ENCODE measurements around the gene BDKRB2. TPM values are rescaled to one million over a fixed set of nuclear protein-coding genes. Genes with fewer than 3 reads are reported as not detected.

The BDKRB2 gene
- total RNA-seq, 1 experiment from 2014 or later, result 0.05 TPM

DNA sequence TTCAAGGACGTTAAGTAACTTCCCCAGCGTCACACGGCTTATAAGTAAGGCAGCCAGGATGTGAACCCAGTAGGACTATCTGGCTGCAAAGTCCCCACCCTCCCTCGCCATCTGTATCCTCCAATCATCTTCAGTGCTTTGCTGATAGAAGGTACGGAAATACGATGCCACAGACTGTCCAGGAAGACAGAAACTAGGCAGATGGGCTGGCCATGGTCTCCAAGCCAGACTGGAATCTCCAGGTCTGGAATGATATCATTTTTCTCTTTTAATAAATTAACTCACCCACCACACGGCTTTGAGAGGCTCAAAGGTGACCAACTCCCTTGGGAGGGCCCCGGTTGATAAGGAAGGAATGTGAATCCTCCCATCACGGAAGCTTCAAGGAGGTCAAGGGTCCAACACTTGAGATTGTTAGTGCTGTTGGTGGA, 35.1 kb downstream of the BDKRB2 start:
- ChIA-PET POLR2A (no interaction called here), CTCF (no interaction called here)
- no peak overlapping the region for H3K27ac ChIP-seq (ENCODE audit: low read length)
- no peaks in the 10 kb centered on the region for H3K4me1 ChIP-seq (ENCODE audit: control insufficient read depth, insufficient read depth, low read length)
- H3K4me3 ChIP-seq (ENCODE audit: low read depth in 2 of 2, low read length in 2 of 2), result no peak overlapping the region
- TF ChIP-seq TCF7L2 (IDR thresholded peaks at IDR 0.05; ENCODE audit: low read depth, low read length) (no peak), POLR2AphosphoS5 (IDR thresholded peaks at IDR 0.05; ENCODE audit: low read depth, low read length) (no peak)
- in situ Hi-C loops (cut with HindIII; ENCODE audit: low pct_unique_long_range_greater_than_20kb, low sequenced_read_pairs) (no loop called here), intact Hi-C loops (cut with micrococcal nuclease; ENCODE audit: unreplicated experiment) (no loop called here)
- no peak for DNase-seq (ENCODE audit: low read depth, low spot score)
- no peaks in the 10 kb centered on the region for H3K9me3 ChIP-seq (ENCODE audit: control insufficient read depth, insufficient read depth, low read depth, low read length)
- H3K36me3 ChIP-seq (ENCODE audit: control insufficient read depth, insufficient read depth, low read length), result no peaks in the 10 kb centered on the region
- BruUV-seq (replicated peaks), result no TSS peak
- no peak for ATAC-seq
- H3K27me3 ChIP-seq (ENCODE audit: control insufficient read depth, insufficient read depth, low read length), result no peaks in the 10 kb centered on the region

- no peak overlapping the region for H3K27ac ChIP-seq (ENCODE audit: low read length)
- H3K4me3 ChIP-seq (ENCODE audit: low read depth in 2 of 2, low read length in 2 of 2), result no peak overlapping the region
- in situ Hi-C loops (cut with HindIII; ENCODE audit: low pct_unique_long_range_greater_than_20kb, low sequenced_read_pairs) (no loop called here), intact Hi-C loops (cut with micrococcal nuclease; ENCODE audit: unreplicated experiment) (no loop called here)
- ATAC-seq, result no peak
- H3K36me3 ChIP-seq (ENCODE audit: control insufficient read depth, insufficient read depth, low read length), result no peaks in the 10 kb centered on the region
- H3K9me3 ChIP-seq (ENCODE audit: control insufficient read depth, insufficient read depth, low read depth, low read length), result no peaks in the 10 kb centered on the region
- POLR2A ChIA-PET, result no interaction called here
- CTCF ChIA-PET, result no interaction called here
- no peaks in the 10 kb centered on the region for H3K4me1 ChIP-seq (ENCODE audit: control insufficient read depth, insufficient read depth, low read length)
- no peak for TF ChIP-seq TCF7L2 (IDR thresholded peaks at IDR 0.05; ENCODE audit: low read depth, low read length)
- TF ChIP-seq, protein P1, sequence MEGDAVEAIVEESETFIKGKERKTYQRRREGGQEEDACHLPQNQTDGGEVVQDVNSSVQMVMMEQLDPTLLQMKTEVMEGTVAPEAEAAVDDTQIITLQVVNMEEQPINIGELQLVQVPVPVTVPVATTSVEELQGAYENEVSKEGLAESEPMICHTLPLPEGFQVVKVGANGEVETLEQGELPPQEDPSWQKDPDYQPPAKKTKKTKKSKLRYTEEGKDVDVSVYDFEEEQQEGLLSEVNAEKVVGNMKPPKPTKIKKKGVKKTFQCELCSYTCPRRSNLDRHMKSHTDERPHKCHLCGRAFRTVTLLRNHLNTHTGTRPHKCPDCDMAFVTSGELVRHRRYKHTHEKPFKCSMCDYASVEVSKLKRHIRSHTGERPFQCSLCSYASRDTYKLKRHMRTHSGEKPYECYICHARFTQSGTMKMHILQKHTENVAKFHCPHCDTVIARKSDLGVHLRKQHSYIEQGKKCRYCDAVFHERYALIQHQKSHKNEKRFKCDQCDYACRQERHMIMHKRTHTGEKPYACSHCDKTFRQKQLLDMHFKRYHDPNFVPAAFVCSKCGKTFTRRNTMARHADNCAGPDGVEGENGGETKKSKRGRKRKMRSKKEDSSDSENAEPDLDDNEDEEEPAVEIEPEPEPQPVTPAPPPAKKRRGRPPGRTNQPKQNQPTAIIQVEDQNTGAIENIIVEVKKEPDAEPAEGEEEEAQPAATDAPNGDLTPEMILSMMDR (IDR thresholded peaks at IDR 0.05), result no peak
- TF ChIP-seq SIN3A (IDR thresholded peaks at IDR 0.05; ENCODE audit: borderline replicate concordance, insufficient read depth, low read depth, low read length), result no peak
- no peak for TF ChIP-seq POLR2AphosphoS5 (IDR thresholded peaks at IDR 0.05; ENCODE audit: low read depth, low read length)
- TF ChIP-seq, protein P2, sequence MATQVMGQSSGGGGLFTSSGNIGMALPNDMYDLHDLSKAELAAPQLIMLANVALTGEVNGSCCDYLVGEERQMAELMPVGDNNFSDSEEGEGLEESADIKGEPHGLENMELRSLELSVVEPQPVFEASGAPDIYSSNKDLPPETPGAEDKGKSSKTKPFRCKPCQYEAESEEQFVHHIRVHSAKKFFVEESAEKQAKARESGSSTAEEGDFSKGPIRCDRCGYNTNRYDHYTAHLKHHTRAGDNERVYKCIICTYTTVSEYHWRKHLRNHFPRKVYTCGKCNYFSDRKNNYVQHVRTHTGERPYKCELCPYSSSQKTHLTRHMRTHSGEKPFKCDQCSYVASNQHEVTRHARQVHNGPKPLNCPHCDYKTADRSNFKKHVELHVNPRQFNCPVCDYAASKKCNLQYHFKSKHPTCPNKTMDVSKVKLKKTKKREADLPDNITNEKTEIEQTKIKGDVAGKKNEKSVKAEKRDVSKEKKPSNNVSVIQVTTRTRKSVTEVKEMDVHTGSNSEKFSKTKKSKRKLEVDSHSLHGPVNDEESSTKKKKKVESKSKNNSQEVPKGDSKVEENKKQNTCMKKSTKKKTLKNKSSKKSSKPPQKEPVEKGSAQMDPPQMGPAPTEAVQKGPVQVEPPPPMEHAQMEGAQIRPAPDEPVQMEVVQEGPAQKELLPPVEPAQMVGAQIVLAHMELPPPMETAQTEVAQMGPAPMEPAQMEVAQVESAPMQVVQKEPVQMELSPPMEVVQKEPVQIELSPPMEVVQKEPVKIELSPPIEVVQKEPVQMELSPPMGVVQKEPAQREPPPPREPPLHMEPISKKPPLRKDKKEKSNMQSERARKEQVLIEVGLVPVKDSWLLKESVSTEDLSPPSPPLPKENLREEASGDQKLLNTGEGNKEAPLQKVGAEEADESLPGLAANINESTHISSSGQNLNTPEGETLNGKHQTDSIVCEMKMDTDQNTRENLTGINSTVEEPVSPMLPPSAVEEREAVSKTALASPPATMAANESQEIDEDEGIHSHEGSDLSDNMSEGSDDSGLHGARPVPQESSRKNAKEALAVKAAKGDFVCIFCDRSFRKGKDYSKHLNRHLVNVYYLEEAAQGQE (IDR thresholded peaks at IDR 0.05; ENCODE audit: insufficient read depth in 1 of 2, low read depth in 2 of 2, low read length in 1 of 2), result no peak
- BruUV-seq (replicated peaks), result no TSS peak
- no peak for DNase-seq (ENCODE audit: low read depth, low spot score)
- no peaks in the 10 kb centered on the region for H3K27me3 ChIP-seq (ENCODE audit: control insufficient read depth, insufficient read depth, low read length)
These were observed 36.0 kb downstream of the BDKRB2 start for GRCh38 chr14:96240641-96241040.

DNA sequence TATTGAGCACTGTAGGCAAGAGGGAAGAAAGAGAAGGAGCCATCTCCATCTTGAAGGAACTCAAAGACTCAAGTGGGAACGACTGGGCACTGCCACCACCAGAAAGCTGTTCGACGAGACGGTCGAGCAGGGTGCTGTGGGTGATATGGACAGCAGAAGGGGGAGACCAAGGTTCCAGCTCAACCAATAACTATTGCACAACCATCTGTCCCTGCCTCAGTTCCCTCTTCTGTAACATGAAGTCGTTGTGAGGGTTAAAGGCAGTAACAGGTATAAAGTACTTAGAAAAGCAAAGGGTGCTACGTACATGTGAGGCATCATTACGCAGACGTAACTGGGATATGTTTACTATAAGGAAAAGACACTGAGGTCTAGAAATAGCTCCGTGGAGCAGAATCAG, 37.5 kb downstream of the BDKRB2 start:
- H3K27me3 ChIP-seq (ENCODE audit: control insufficient read depth, insufficient read depth, low read length), result no peaks in the 10 kb centered on the region
- DNase-seq (ENCODE audit: low read depth, low spot score) (no peak), ATAC-seq (no peak)
- BruUV-seq (replicated peaks), result no TSS peak
- TF ChIP-seq, protein P1 (IDR thresholded peaks at IDR 0.05), result no peak
- TF ChIP-seq POLR2AphosphoS5 (IDR thresholded peaks at IDR 0.05; ENCODE audit: low read depth, low read length), result no peak
- TF ChIP-seq, protein P2 (IDR thresholded peaks at IDR 0.05; ENCODE audit: insufficient read depth in 1 of 2, low read depth in 2 of 2, low read length in 1 of 2), result no peak
- no peak for TF ChIP-seq SIN3A (IDR thresholded peaks at IDR 0.05; ENCODE audit: borderline replicate concordance, insufficient read depth, low read depth, low read length)
- no peak for TF ChIP-seq TCF7L2 (IDR thresholded peaks at IDR 0.05; ENCODE audit: low read depth, low read length)
- no peak overlapping the region for H3K4me3 ChIP-seq (ENCODE audit: low read depth in 2 of 2, low read length in 2 of 2)
- POLR2A ChIA-PET, result no interaction called here
- H3K36me3 ChIP-seq (ENCODE audit: control insufficient read depth, insufficient read depth, low read length), result no peaks in the 10 kb centered on the region
- no peak overlapping the region for H3K27ac ChIP-seq (ENCODE audit: low read length)
- intact Hi-C loops (cut with micrococcal nuclease; ENCODE audit: unreplicated experiment), result no loop called here
- CTCF ChIA-PET, result no interaction called here
- in situ Hi-C loops (cut with HindIII; ENCODE audit: low pct_unique_long_range_greater_than_20kb, low sequenced_read_pairs), result no loop called here
- no peaks in the 10 kb centered on the region for H3K4me1 ChIP-seq (ENCODE audit: control insufficient read depth, insufficient read depth, low read length)
- H3K9me3 ChIP-seq (ENCODE audit: control insufficient read depth, insufficient read depth, low read depth, low read length), result no peaks in the 10 kb centered on the region
